ENCODE data around the gene DMD.

DMD gene

DNA sequence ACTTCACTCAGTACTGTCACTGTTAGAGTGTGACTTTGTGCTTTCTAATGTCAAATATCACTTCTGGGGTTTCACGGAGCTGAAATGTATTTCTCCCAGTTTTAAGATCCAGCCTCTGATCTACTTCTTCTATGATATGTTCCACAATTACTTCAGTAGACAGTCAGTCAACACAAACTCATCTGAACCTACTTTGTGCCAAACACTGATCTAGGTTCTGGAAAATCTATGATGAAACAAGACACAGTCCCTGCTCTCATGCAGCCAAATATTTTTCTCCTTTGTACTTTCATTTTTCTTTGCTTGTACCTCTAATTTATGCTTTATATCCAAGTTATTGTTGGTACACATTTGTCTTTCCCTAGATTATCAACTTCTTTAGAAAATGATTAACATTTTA, 1498.2 kb downstream of the DMD start:
- Histone ChIP-seq H3K9me3 (ENCODE audit: control insufficient read depth, low read length) (no peaks in the 10 kb centered on the region), H3K36me3 (ENCODE audit: control insufficient read depth, insufficient read depth, low read length) (no peaks in the 10 kb centered on the region), H3K27ac (ENCODE audit: low read depth, low read length, severe bottlenecking) (no peak overlapping the region), H3K4me3 (ENCODE audit: extremely low read depth, insufficient read depth, low read length, poor library complexity, severe bottlenecking) (no peak overlapping the region), H3K4me1 (ENCODE audit: control insufficient read depth, insufficient read depth, low read length, poor library complexity, severe bottlenecking) (no peaks in the 10 kb centered on the region)
- no CpG with 5 or more reads among the region's 1 CpG for WGBS, 2 experiments (ENCODE audit: insufficient coverage in 2 of 2)

DNA sequence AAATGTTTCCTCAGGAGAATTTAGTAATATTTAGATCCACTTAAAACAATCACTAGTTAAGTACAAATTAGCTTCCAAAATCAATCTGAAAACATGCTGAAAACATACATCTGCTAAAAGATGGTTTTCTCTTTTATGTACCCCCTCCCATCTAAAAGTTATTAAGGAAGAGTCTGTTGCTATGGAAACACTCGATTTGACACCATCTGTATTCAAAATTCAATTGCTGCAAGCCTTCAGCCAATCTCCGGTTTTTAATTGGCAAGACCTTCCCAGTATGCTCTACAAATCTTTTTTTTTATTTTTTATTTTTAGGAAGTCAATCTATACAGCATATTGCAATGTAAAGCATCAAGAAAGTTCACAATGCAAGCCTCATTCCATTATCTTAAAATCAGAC, 1500.2 kb downstream of the DMD start:
- Histone ChIP-seq H3K9me3 (ENCODE audit: control insufficient read depth, low read length) (no peaks in the 10 kb centered on the region), H3K36me3 (ENCODE audit: control insufficient read depth, insufficient read depth, low read length) (no peaks in the 10 kb centered on the region), H3K4me3 (ENCODE audit: extremely low read depth, insufficient read depth, low read length, poor library complexity, severe bottlenecking) (no peak overlapping the region), H3K27ac (ENCODE audit: low read depth, low read length, severe bottlenecking) (no peak overlapping the region), H3K4me1 (ENCODE audit: control insufficient read depth, insufficient read depth, low read length, poor library complexity, severe bottlenecking) (no peaks in the 10 kb centered on the region)
- no CpG with 5 or more reads among the region's 2 CpGs for WGBS, 2 experiments (ENCODE audit: insufficient coverage in 2 of 2)

DNA sequence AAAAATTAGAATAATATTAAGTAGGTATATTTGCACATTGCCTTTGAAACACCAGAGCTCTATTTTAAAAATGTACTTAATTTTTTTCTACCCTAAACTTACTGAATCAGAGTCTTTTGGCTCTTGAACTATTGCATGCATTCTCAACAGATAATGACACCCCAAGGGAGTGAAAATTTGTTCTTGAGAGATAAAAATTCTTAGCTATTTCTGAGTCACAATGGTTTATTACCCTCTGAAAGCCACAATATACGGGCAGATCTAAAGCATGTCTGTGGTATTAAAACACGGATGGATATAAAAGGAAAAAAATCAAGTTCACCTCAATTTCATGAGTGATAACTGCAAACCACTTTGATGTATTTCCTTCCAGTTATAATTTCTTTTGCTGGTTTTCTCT, 1503.2 kb downstream of the DMD start:
- WGBS, 2 experiments (ENCODE audit: insufficient coverage in 2 of 2): no CpG with 5 or more reads among the region's 2 CpGs
- Histone ChIP-seq H3K27ac (ENCODE audit: low read depth, low read length, severe bottlenecking) (no peak overlapping the region), H3K4me3 (ENCODE audit: extremely low read depth, insufficient read depth, low read length, poor library complexity, severe bottlenecking) (no peak overlapping the region), H3K9me3 (ENCODE audit: control insufficient read depth, low read length) (no peaks in the 10 kb centered on the region), H3K4me1 (ENCODE audit: control insufficient read depth, insufficient read depth, low read length, poor library complexity, severe bottlenecking) (no peaks in the 10 kb centered on the region), H3K36me3 (ENCODE audit: control insufficient read depth, insufficient read depth, low read length) (no peaks in the 10 kb centered on the region)

DNA sequence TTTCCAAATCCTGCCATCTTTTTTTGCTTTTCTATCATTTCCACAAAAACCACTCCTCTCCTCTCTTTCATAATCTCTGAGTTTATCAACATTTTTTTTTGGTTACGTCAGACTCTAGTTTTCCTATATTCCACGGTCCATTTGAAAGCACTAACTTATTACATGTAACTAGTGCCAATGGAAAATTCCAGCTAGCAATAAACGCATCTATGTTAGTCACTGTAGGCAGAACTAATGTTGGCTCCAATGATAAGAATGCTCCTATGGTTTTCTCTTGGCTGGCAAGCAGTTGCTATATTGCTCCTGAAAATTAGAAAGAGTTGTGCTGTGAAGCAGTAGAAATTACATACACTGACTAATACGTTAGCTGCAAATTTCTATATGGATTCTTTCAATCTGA, 1504.9 kb downstream of the DMD start:
- no peak overlapping the region for H3K27ac ChIP-seq (ENCODE audit: low read depth, low read length, severe bottlenecking)
- no peaks in the 10 kb centered on the region for H3K9me3 ChIP-seq (ENCODE audit: control insufficient read depth, low read length)
- no peak overlapping the region for H3K4me3 ChIP-seq (ENCODE audit: extremely low read depth, insufficient read depth, low read length, poor library complexity, severe bottlenecking)
- no peaks in the 10 kb centered on the region for H3K36me3 ChIP-seq (ENCODE audit: control insufficient read depth, insufficient read depth, low read length)
- H3K4me1 ChIP-seq (ENCODE audit: control insufficient read depth, insufficient read depth, low read length, poor library complexity, severe bottlenecking): no peaks in the 10 kb centered on the region
- no CpG with 5 or more reads among the region's 4 CpGs for WGBS, 2 experiments (ENCODE audit: insufficient coverage in 2 of 2)

DNA sequence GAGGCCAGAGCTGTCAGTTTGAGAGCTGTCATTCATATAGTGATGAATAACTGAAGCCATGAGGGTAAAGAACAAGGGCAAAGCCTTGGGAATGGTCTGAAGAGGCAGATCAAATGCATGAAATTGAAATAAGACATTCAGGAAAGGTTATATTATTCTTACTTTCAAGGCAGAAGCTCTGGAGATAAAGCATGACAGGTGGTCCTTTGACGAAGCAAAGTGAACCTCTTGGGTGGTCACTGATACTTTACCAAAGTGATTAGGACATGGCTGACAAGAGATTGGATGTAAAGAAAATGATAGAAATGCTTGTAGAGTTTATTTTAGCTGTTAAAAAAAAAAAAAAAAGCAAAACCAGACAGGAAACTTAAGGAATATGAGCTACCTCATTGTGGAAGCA, 1505.5 kb downstream of the DMD start:
- Histone ChIP-seq H3K4me3 (ENCODE audit: extremely low read depth, insufficient read depth, low read length, poor library complexity, severe bottlenecking) (no peak overlapping the region), H3K36me3 (ENCODE audit: control insufficient read depth, insufficient read depth, low read length) (no peaks in the 10 kb centered on the region), H3K27ac (ENCODE audit: low read depth, low read length, severe bottlenecking) (no peak overlapping the region), H3K4me1 (ENCODE audit: control insufficient read depth, insufficient read depth, low read length, poor library complexity, severe bottlenecking) (no peaks in the 10 kb centered on the region), H3K9me3 (ENCODE audit: control insufficient read depth, low read length) (no peaks in the 10 kb centered on the region)
- 100% methylated on average over 1 of the region's 1 CpG for WGBS, 2 experiments (ENCODE audit: insufficient coverage in 2 of 2)

DNA sequence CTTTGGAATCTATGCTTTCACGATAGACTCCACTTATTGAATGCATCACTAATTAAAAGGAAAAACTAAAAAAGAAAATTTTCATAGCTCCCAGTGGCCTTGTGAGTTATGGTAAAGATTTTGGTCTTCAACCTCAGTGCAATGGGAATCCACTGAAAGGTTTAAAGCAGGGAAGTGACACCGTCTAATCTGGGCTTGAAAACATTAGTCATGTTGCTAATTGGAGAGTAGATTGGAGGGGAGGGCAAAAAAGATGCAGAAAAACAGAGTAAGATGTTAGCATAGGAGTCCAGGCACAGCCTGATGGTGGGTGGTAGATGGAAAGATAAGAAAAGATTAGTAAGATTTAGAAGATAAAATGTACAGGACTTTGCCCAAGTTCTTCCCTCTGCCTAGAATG, 1506.4 kb downstream of the DMD start:
- no peaks in the 10 kb centered on the region for H3K36me3 ChIP-seq (ENCODE audit: control insufficient read depth, insufficient read depth, low read length)
- no peaks in the 10 kb centered on the region for H3K9me3 ChIP-seq (ENCODE audit: control insufficient read depth, low read length)
- no peaks in the 10 kb centered on the region for H3K4me1 ChIP-seq (ENCODE audit: control insufficient read depth, insufficient read depth, low read length, poor library complexity, severe bottlenecking)
- no peak overlapping the region for H3K4me3 ChIP-seq (ENCODE audit: extremely low read depth, insufficient read depth, low read length, poor library complexity, severe bottlenecking)
- no peak overlapping the region for H3K27ac ChIP-seq (ENCODE audit: low read depth, low read length, severe bottlenecking)
- WGBS, 2 experiments (ENCODE audit: insufficient coverage in 2 of 2): 67 to 86% methylated on average over 1 of the region's 2 CpGs

DNA sequence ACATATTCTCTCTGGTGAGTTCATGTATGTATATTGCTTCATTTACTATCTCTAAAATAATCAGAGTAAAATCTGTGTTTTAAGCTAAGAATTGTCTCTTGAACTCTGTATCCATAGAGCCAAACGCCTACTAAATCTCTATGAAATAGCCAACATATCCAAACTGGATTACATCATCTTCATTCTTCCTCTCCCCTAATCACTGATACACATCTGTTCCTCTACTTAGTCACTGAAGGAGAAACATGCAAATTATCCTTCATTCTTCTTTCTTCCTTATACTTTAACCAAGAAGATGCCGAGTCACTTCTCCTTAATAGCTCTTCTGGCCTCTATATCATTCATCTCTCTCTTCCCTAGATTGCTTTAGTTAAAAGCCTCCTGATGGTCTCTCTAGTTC, 1509.1 kb downstream of the DMD start:
- Histone ChIP-seq H3K27ac (ENCODE audit: low read depth, low read length, severe bottlenecking) (peak overlapping the region; percentile 13), H3K9me3 (ENCODE audit: control insufficient read depth, low read length) (no peaks in the 10 kb centered on the region)
- WGBS, 2 experiments (ENCODE audit: insufficient coverage in 2 of 2): 80 to 91% methylated on average over 1 to 2 of the region's 2 CpGs

DNA sequence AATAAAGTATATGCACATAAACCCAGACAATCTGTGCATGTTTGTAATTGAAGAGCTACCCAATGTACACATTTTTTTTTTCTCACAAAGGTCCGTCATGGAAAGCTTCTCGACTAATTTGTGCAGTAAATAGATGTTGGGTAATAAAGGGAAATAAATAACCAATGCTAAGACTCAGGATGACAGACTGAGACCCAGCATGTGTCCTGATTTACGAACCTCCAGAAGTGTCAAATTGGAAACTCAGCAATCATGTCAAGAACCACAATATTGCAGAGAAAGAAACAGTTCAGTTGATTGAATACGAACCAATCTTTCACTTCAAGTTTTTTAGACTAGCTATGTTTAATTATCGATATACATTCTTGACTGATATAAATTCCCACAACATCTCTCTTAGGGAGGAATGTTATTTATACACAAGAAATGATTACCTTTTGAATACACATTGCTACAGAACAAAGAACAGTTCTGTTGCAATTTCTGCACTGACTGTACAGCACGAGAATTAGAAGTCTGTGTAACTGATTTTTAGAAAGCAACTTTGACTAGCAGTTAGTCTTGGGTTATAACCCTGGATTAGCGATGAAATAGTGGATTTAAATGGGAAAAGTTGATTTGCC, 1513.9 kb downstream of the DMD start:
- Histone ChIP-seq H3K27ac (ENCODE audit: low read depth, low read length, severe bottlenecking) (no peak overlapping the region), H3K9me3 (ENCODE audit: control insufficient read depth, low read length) (no peaks in the 10 kb centered on the region), H3K36me3 (ENCODE audit: control insufficient read depth, insufficient read depth, low read length) (no peaks in the 10 kb centered on the region), H3K4me1 (ENCODE audit: control insufficient read depth, insufficient read depth, low read length, poor library complexity, severe bottlenecking) (no peaks in the 10 kb centered on the region), H3K4me3 (ENCODE audit: extremely low read depth, insufficient read depth, low read length, poor library complexity, severe bottlenecking) (no peak overlapping the region)
- WGBS, 2 experiments (ENCODE audit: insufficient coverage in 2 of 2): no CpG with 5 or more reads among the region's 7 CpGs

More for the DNA sequence above, 1509.1 kb downstream of the DMD start:
- no peak overlapping the region for H3K4me3 ChIP-seq (ENCODE audit: extremely low read depth, insufficient read depth, low read length, poor library complexity, severe bottlenecking)
- no peaks in the 10 kb centered on the region for H3K4me1 ChIP-seq (ENCODE audit: control insufficient read depth, insufficient read depth, low read length, poor library complexity, severe bottlenecking)
- no peaks in the 10 kb centered on the region for H3K36me3 ChIP-seq (ENCODE audit: control insufficient read depth, insufficient read depth, low read length)

DNA sequence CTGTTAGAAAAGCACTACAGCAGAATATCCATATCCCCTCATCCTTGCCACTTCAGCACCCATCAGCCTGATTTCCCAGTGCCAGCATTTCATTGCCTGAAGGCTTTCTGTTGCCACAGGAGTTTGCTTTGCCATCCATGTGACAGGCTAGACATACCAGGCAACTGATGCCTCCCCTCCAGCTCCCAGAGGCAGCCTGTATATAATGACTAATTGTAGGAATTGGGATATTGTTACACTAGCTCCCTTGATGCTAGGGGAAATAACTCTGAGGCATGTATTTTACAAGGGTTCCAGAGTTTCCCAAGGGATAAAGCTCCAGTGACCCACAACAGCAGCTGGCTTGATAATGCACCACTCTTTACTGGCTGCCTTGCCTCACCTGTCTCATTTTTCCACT, 1531.5 kb downstream of the DMD start:
- Histone ChIP-seq H3K4me1 (ENCODE audit: control insufficient read depth, insufficient read depth, low read length, poor library complexity, severe bottlenecking) (no peaks in the 10 kb centered on the region), H3K36me3 (ENCODE audit: control insufficient read depth, insufficient read depth, low read length) (no peaks in the 10 kb centered on the region), H3K4me3 (ENCODE audit: extremely low read depth, insufficient read depth, low read length, poor library complexity, severe bottlenecking) (no peak overlapping the region), H3K27ac (ENCODE audit: low read depth, low read length, severe bottlenecking) (no peak overlapping the region), H3K9me3 (ENCODE audit: control insufficient read depth, low read length) (no peaks in the 10 kb centered on the region)

DNA sequence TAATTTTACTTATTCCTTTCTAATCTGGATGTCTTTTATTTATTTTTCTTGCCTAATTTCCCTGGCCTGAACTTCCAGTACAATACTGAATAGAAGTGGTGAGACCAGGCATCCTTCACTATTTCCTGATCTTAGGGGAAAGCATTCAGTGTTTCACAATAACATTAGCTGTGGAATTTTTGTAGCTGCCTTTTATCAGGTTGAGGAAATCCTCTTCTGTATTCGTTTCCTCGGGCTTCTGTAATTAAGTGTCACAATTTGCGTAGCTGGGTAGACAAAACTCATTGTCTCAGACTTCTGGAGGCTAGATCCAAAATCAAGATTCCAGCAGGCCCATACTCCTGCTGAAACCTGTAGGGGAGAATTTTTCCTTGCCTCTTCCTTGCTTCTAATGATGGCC, 1541.1 kb downstream of the DMD start:
- Histone ChIP-seq H3K36me3 (ENCODE audit: control insufficient read depth, insufficient read depth, low read length) (no peaks in the 10 kb centered on the region), H3K4me3 (ENCODE audit: extremely low read depth, insufficient read depth, low read length, poor library complexity, severe bottlenecking) (no peak overlapping the region), H3K9me3 (ENCODE audit: control insufficient read depth, low read length) (no peaks in the 10 kb centered on the region), H3K27ac (ENCODE audit: low read depth, low read length, severe bottlenecking) (no peak overlapping the region), H3K4me1 (ENCODE audit: control insufficient read depth, insufficient read depth, low read length, poor library complexity, severe bottlenecking) (no peaks in the 10 kb centered on the region)
- 80% methylated on average over 3 of the region's 3 CpGs; no CpG with 5 or more reads in 1 of the 2 experiments for WGBS, 2 experiments (ENCODE audit: insufficient coverage in 2 of 2)

DNA sequence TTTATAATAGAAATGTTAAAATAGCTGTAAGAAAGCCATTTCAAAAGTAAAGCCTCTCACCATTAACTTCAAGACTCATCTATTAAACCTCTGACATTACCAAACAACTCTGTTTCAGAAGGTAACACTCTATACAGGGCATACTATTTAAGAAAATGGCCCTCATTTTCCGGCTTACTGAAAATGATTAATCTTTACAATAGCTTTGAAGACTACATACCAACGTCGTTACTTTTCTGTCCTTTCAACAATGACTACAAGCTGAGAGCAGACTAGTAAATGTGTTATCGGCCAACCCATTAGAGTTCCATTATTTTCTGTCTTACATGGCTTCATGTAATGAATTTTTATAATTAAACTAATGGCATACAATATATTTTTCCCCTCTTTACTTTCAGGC, 1545.9 kb downstream of the DMD start:
- no peak overlapping the region for H3K4me3 ChIP-seq (ENCODE audit: extremely low read depth, insufficient read depth, low read length, poor library complexity, severe bottlenecking)
- no peaks in the 10 kb centered on the region for H3K36me3 ChIP-seq (ENCODE audit: control insufficient read depth, insufficient read depth, low read length)
- no peaks in the 10 kb centered on the region for H3K9me3 ChIP-seq (ENCODE audit: control insufficient read depth, low read length)
- WGBS, 2 experiments (ENCODE audit: insufficient coverage in 2 of 2): 60 to 100% methylated on average over 1 of the region's 4 CpGs
- H3K4me1 ChIP-seq (ENCODE audit: control insufficient read depth, insufficient read depth, low read length, poor library complexity, severe bottlenecking): no peaks in the 10 kb centered on the region
- no peak overlapping the region for H3K27ac ChIP-seq (ENCODE audit: low read depth, low read length, severe bottlenecking)

Data from mesodermal cell (in vitro differentiated cells).